Measurements from ENCODE around the gene SMPD3. TPM values are rescaled to one million over a fixed set of nuclear protein-coding genes. Genes with fewer than 3 reads are reported as not detected.

Gene SMPD3
- total and polyA plus RNA-seq, 7 donors: 0.49 to 29.7 (median 2.8) TPM

- H3K27ac ChIP-seq: no peak overlapping the region
- TF ChIP-seq POLR2A (IDR thresholded peaks at IDR 0.05): no peak
- no peak for TF ChIP-seq POLR2AphosphoS5 (IDR thresholded peaks at IDR 0.05)
- TF ChIP-seq CTCF (IDR thresholded peaks at IDR 0.05): no peak
- TF ChIP-seq EP300 (IDR thresholded peaks at IDR 0.05): no peak
- H3K4me1 ChIP-seq: peaks cover 0 to 5% (median 0%) of the 10 kb centered on the region in 4 donors
- no peak for DNase-seq
- WGBS, 2 donors: 8 to 20% methylated on average over 11 of the region's 11 CpGs
- intact Hi-C loops (cut with DNase I): no loop called here
- no peaks in the 10 kb centered on the region for H3K36me3 ChIP-seq
- H3K4me3 ChIP-seq: no peak overlapping the region
- H3K27me3 ChIP-seq: no peaks in the 10 kb centered on the region
- H3K9me3 ChIP-seq: no peaks in the 10 kb centered on the region
Observed at GRCh38 chr16:68417711-68418301, 30.5 kb downstream of the SMPD3 start.

GRCh38 chr16:68416057-68417046, 32.0 kb downstream of the SMPD3 start:
- Histone ChIP-seq H3K27me3 (peaks cover 0 to 3% (median 0%) of the 10 kb centered on the region in 3 donors), H3K4me1 (peaks cover 0 to 5% (median 0%) of the 10 kb centered on the region in 4 donors), H3K4me3 (no peak overlapping the region), H3K27ac (no peak overlapping the region), H3K9me3 (no peaks in the 10 kb centered on the region), H3K36me3 (no peaks in the 10 kb centered on the region)
- TF ChIP-seq CTCF (IDR thresholded peaks at IDR 0.05) (no peak), POLR2AphosphoS5 (IDR thresholded peaks at IDR 0.05) (no peak), POLR2A (IDR thresholded peaks at IDR 0.05) (no peak), EP300 (IDR thresholded peaks at IDR 0.05) (no peak)
- no peak for DNase-seq
- intact Hi-C loops (cut with DNase I): no loop called here
- WGBS, 2 donors: 18 to 58% methylated on average over 15 of the region's 15 CpGs

GRCh38 chr16:68414581-68414980, 33.7 kb downstream of the SMPD3 start:
- Histone ChIP-seq H3K36me3 (no peaks in the 10 kb centered on the region), H3K4me1 (peaks cover 0 to 5% (median 0%) of the 10 kb centered on the region in 4 donors), H3K9me3 (no peaks in the 10 kb centered on the region), H3K27me3 (peaks cover 0 to 19% (median 3%) of the 10 kb centered on the region in 3 donors), H3K27ac (no peak overlapping the region), H3K4me3 (no peak overlapping the region)
- intact Hi-C loops (cut with DNase I): no loop called here
- no peak for TF ChIP-seq POLR2AphosphoS5 (IDR thresholded peaks at IDR 0.05)
- TF ChIP-seq CTCF (IDR thresholded peaks at IDR 0.05): no peak
- no peak for TF ChIP-seq EP300 (IDR thresholded peaks at IDR 0.05)
- TF ChIP-seq POLR2A (IDR thresholded peaks at IDR 0.05): no peak
- WGBS, 2 donors: 48 to 69% methylated on average over 2 of the region's 2 CpGs
- DNase-seq: no peak

GRCh38 chr16:68412061-68412460, 36.2 kb downstream of the SMPD3 start:
- H3K27ac ChIP-seq: no peak overlapping the region
- DNase-seq: no peak
- TF ChIP-seq POLR2AphosphoS5 (IDR thresholded peaks at IDR 0.05) (no peak), EP300 (IDR thresholded peaks at IDR 0.05) (no peak), POLR2A (IDR thresholded peaks at IDR 0.05) (no peak), CTCF (IDR thresholded peaks at IDR 0.05) (no peak)
- intact Hi-C loops (cut with DNase I): no loop called here
- WGBS, 2 donors: 94 to 95% methylated on average over 6 of the region's 6 CpGs
- H3K27me3 ChIP-seq: peaks cover 0 to 23% (median 3%) of the 10 kb centered on the region in 3 donors
- no peaks in the 10 kb centered on the region for H3K9me3 ChIP-seq
- peaks cover 0 to under 1% (median under 1%) of the 10 kb centered on the region in 4 donors for H3K4me1 ChIP-seq
- no peaks in the 10 kb centered on the region for H3K36me3 ChIP-seq
- H3K4me3 ChIP-seq: no peak overlapping the region

All from sigmoid colon (tissue), 7 donors.